CD1c-positive myeloid dendritic cell (primary cell): ENCODE data around the gene CLSTN3.
A peak's percentile ranks its signal among the peaks of the same experiment; 100 is the strongest.

Experiments
- DNase-seq: peaks from one replicate; pipeline ENCODE4 v3.0.0-alpha.2; 2016; ENCODE audit errors: extremely low spot score

Gene CLSTN3

GRCh38 chr12:7188562-7189397 is 58.6 kb downstream of the CLSTN3 start:
- DNase-seq, result peak; percentile 57

GRCh38 chr12:7189398-7190267 is 59.5 kb downstream of the CLSTN3 start, which contains the start of gene PEX5:
Gene PEX5 (plus strand): TSS chr12:7189686. CDS start chr12:7190378, 692 bp downstream.
- peak; percentile 91 for DNase-seq

- no peak for DNase-seq
Measured at GRCh38 chr12:7190268-7191055, 60.3 kb downstream of the CLSTN3 start.

GRCh38 chr12:7193674-7194073 is 63.5 kb downstream of the CLSTN3 start:
- DNase-seq, result no peak

GRCh38 chr12:7197841-7198240 is 67.7 kb downstream of the CLSTN3 start:
- no peak for DNase-seq

GRCh38 chr12:7203109-7203508 is 72.9 kb downstream of the CLSTN3 start:
- no peak for DNase-seq

GRCh38 chr12:7205091-7205490 is 74.9 kb downstream of the CLSTN3 start:
- DNase-seq, result no peak

- no peak for DNase-seq
Measured at GRCh38 chr12:7206691-7207090, 76.5 kb downstream of the CLSTN3 start.

- no peak for DNase-seq
Measured at GRCh38 chr12:7207866-7208625, 77.9 kb downstream of the CLSTN3 start.
